Colonic mucosa (tissue), 4 donors: ENCODE data around the gene GJB1. TPM values are rescaled to one million over a fixed set of nuclear protein-coding genes. Genes with fewer than 3 reads are reported as not detected.

Experiments
- DNase-seq: peaks from one replicate; pipeline ENCODE4 v3.0.0-alpha.2; 2020
- H3K27ac ChIP-seq: fragments of 200-600 bp; one replicate; pipeline ENCODE4 v1.8.0; 2021
- H3K27me3 ChIP-seq: fragments of 200-600 bp; one replicate; pipeline ENCODE4 v1.8.0; 2021
- H3K36me3 ChIP-seq: fragments of 200-600 bp; one replicate; pipeline ENCODE4 v1.8.0; 2021
- H3K4me1 ChIP-seq: fragments of 200-600 bp; one replicate; pipeline ENCODE4 v1.8.0; 2021; ENCODE audit warnings: mild to moderate bottlenecking
- H3K4me3 ChIP-seq: fragments of 200-600 bp; one replicate; pipeline ENCODE4 v1.8.0; 2021
- H3K9ac ChIP-seq, 2 donors: one replicate each; pipeline ENCODE4 v1.7.0; 2013; ENCODE audit warnings: control low read depth in 2 of 2, low read depth in 2 of 2, low read length in 2 of 2
- H3K9me3 ChIP-seq: fragments of 200-600 bp; one replicate; pipeline ENCODE4 v1.8.0; 2021
- CTCF ChIP-seq: fragments of 200-600 bp; IDR thresholded peaks from one replicate; pipeline ENCODE4 v1.8.0; 2022; ENCODE audit warnings: antibody characterized with exemption, mild to moderate bottlenecking
- intact Hi-C: fragments of 100-400 bp; cut with DNase I; formaldehyde crosslinking; loops from one replicate; pipeline ENCODE4 v1.14.1; 2022
- total RNA-seq, 2 donors: library from RNA; stranded (reverse); fragmentation: NEBNext Ultra II Directional in 1 of 2; extraction: Animal tissue kit (Norgen Biotek cat#: 25700) in 1 of 2; gene quantifications; one replicate each; pipeline ENCODE4 v1.2.1, GENCODE V29; 2021
- donor health status: healthy.
- donor health status: DM: no; HTN: no; CAD: no.
- donor health status: DM: no; HTN: no; CAD: no.

GJB1 gene
- total RNA-seq, 2 donors from 2014 or later: 76.0 to 100 TPM

- Histone ChIP-seq H3K9me3 (no peaks in the 10 kb centered on the region), H3K4me1 (no peaks in the 10 kb centered on the region), H3K27ac (peak overlapping the region; percentile 72), H3K36me3 (no peaks in the 10 kb centered on the region), H3K27me3 (no peaks in the 10 kb centered on the region), H3K9ac (no peak overlapping the region), H3K4me3 (no peak overlapping the region)
- no peak for DNase-seq
- TF ChIP-seq CTCF: no peak
- intact Hi-C loops: loop anchor here (10.0 kb wide), 1 partner anchor 71 kb away; the partner anchor contains the start of gene ZMYM3
Measured at GRCh38 chrX:71183341-71183740, 39.7 kb upstream of the GJB1 start.

- intact Hi-C loops: loop anchor here (10.0 kb wide), 1 partner anchor 71 kb away; the partner anchor contains the start of gene ZMYM3
- no peak for DNase-seq
- H3K27ac ChIP-seq: no peak overlapping the region
- H3K4me1 ChIP-seq: no peaks in the 10 kb centered on the region
- H3K36me3 ChIP-seq: no peaks in the 10 kb centered on the region
- no peak for TF ChIP-seq CTCF
- no peak overlapping the region for H3K4me3 ChIP-seq
- no peaks in the 10 kb centered on the region for H3K9me3 ChIP-seq
- no peak overlapping the region for H3K9ac ChIP-seq
- no peaks in the 10 kb centered on the region for H3K27me3 ChIP-seq
Measured at GRCh38 chrX:71184092-71184491, 38.9 kb upstream of the GJB1 start.

GRCh38 chrX:71184803-71185495 lies 38.1 kb upstream of the GJB1 start:
- Histone ChIP-seq H3K9ac (no peak overlapping the region), H3K36me3 (no peaks in the 10 kb centered on the region), H3K4me3 (no peak overlapping the region), H3K27me3 (no peaks in the 10 kb centered on the region), H3K9me3 (no peaks in the 10 kb centered on the region), H3K27ac (no peak overlapping the region), H3K4me1 (no peaks in the 10 kb centered on the region)
- DNase-seq: no peak
- intact Hi-C loops: loop anchor here (10.0 kb wide), 1 partner anchor 70 kb away; the partner anchor contains the start of gene ZMYM3
- no peak for TF ChIP-seq CTCF

GRCh38 chrX:71191248-71191647 lies 31.8 kb upstream of the GJB1 start:
- Histone ChIP-seq H3K4me1 (no peaks in the 10 kb centered on the region), H3K27me3 (no peaks in the 10 kb centered on the region), H3K9ac (no peak overlapping the region), H3K36me3 (no peaks in the 10 kb centered on the region), H3K9me3 (no peaks in the 10 kb centered on the region), H3K27ac (no peak overlapping the region), H3K4me3 (no peak overlapping the region)
- TF ChIP-seq CTCF: no peak
- DNase-seq: no peak
- intact Hi-C loops: no loop called here

DNA sequence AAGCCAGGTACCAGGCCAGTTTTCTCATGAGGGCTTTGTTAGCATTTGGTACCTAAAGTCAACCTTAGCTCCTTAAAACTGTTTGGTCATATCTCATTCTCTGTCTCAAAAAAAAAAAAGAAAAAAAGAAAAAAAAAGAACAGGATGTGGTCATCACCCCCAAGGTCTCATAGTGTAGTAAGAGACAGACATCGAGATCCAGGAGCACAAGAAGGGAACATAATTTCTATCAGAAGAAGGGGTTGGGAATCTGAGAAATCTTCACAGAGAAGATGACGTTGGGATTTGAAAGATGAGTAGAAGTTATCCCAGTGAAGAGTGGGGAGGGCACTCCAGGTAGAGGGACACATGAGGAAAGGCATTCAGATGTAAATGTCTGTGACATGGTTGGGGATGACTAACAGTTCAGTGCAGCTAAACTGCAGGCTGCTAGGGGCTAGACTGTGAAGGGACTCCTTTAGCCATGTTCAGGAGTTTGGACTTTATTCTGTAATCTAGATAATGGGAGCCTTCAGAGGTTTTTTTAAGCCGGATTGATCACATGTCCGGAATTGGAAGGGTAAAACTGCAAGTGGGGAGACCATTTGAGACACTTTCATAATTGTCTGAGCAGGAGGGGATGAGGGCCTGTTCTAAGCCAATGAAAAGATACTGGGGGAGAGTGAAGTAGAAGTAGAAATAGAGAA lies 26.9 kb upstream of the GJB1 start:
- Histone ChIP-seq H3K27ac (no peak overlapping the region), H3K27me3 (no peaks in the 10 kb centered on the region), H3K4me3 (no peak overlapping the region), H3K9me3 (no peaks in the 10 kb centered on the region), H3K36me3 (no peaks in the 10 kb centered on the region), H3K4me1 (no peaks in the 10 kb centered on the region), H3K9ac (no peak overlapping the region)
- no peak for DNase-seq
- intact Hi-C loops: no loop called here
- no peak for TF ChIP-seq CTCF
